GM19324 (cell line): ENCODE data around the gene MYO5B.

Experiments
- ATAC-seq: cut with Tn5 transposase; IDR thresholded peaks from one replicate; pipeline ENCODE4 v1.9.1; 2021; ENCODE audit warnings: mild to moderate bottlenecking, moderate library complexity; ENCODE audit not compliant: unreplicated experiment, low FRiP score

Gene MYO5B

GRCh38 chr18:50076277-50076676 is 118.7 kb downstream of the MYO5B start:
- ATAC-seq = no peak

- no peak for ATAC-seq
Measured at GRCh38 chr18:50075772-50076171, 119.2 kb downstream of the MYO5B start.

GRCh38 chr18:50074404-50074803 is 120.5 kb downstream of the MYO5B start:
- ATAC-seq = no peak

DNA sequence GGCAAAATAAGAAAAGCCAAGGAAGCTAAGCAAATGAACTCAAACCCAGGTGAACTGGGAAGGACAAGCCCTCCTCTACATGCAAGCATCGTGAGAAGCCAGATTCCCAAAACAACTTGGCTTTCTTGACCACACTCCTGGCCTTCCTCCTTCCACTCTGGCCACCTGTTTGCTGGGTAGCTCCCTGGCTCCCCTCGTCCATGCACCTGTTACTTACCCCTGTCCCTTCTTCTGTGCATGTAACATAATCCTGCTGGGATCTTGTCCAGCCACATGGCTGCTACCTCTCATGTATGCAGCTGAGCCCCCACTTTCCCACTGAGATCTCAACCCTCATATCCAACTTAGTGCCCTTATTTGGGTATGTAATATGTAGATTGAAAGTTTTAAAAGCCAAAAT is 121.6 kb downstream of the MYO5B start:
- ATAC-seq = no peak

DNA sequence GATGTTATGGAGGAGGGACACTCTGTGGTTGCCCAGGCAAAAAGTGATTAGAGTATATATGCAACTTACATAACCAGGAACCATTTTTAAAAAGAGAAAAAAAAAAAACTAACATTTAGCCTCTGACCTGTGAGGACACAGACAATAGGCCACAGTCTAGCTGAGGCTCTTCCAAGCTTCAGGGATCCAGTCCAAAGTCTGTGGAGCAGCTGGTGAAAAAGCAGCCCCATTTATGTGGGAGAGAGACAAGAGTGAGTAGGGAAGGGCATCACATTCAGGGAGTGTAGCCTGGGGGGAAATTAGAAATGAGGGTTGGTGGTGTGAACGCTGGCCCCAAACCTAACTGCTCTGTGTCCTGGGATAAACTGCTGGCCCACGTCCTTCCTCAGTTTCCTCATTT is 122.8 kb downstream of the MYO5B start:
- ATAC-seq = no peak

- no peak for ATAC-seq
Measured at GRCh38 chr18:50071397-50071796, 123.5 kb downstream of the MYO5B start.

GRCh38 chr18:50069422-50069821 is 125.5 kb downstream of the MYO5B start:
- ATAC-seq = no peak

- ATAC-seq = no peak
Measured at GRCh38 chr18:50065527-50065926, 129.4 kb downstream of the MYO5B start.

DNA sequence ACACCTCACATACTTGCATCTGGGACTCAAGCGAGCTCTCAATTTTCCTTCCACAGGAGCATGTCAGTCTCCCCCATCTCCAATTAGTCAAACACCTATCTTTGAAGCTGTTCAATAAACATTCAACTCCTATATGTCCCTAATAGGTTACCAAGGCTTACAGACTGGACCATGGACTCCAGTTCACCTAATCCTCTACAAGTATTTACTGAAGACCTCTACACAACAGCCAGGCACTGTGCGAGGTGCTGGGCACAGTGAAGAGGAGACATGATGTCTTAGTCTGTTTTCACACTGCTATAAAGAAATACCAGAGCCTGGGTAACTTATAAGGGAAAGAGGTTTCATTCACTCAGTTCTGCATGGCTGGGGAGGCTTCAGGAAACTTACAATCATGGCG is 129.9 kb downstream of the MYO5B start:
- ATAC-seq = no peak

DNA sequence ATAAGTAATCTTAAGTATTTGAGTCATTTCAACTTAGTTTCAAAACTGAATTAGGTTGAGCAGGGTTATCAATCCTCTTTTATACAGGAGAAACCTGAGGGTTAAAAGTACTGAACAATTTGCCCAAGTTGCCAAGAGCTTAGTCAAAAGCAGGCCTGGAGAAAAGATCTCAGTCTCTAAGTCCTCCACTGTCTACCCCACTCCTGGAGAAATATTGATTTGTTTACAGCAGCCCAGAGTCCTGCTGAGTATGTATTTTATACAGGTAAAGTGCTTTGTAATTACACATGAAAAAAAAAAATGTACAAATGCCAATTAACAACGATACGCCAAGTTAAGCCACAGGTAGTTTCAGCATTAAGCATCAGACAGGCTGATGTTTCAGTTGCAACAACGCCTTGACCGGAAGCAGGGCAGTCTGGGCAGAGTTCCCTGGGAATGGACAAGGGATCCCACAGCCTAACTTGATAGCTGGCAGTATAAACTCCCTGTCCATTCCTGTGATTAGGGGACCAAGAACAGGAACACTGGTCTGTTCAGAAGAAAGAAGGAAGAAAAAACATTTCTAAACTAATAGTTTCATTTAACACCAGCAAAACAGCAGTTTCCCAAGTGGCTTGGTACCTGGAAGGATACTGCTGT is 132.9 kb downstream of the MYO5B start:
- no peak for ATAC-seq

DNA sequence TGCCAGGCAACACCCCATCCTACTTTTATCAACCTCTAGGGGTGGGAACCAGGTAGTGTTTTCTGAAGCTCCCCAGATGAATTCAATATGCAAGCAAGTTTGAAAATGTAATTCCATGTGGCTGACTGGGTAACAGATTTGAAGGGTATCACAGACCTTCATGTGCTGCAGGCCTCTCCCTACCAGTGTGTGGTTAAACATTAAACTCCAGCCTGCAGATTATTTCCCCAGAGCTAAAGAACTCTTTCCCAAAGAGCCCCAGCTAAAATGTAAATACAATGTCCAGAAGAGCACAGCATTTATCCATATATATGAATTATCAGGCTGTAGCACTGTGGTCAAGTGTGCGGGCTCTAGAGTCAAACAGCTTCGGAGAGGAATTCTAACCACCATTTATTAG is 134.1 kb downstream of the MYO5B start:
- ATAC-seq = no peak

DNA sequence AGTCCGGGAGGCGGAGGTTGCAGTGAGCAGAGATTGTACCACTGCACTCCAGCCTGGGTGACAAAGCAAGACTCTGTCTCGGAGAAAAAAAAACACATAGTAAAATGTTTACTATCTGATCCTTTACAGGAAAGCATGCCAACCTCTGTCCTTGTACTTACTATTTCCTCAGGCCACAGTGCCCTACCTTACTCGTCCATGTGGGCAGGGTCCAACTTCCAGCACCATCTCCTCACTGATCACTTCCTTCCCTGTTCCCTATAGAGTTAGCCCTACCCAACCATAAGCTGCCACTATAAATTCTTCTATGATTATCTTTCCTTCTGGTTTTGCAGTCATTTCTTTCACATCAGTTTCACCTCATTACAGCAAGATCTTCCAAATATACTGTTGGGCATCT is 136.2 kb downstream of the MYO5B start:
- no peak for ATAC-seq

GRCh38 chr18:50057009-50057408 is 137.9 kb downstream of the MYO5B start:
- no peak for ATAC-seq

GRCh38 chr18:50056185-50056584 is 138.8 kb downstream of the MYO5B start:
- no peak for ATAC-seq

- ATAC-seq = no peak
Measured at GRCh38 chr18:50055488-50055887, 139.5 kb downstream of the MYO5B start.

GRCh38 chr18:50053111-50053510 is 141.8 kb downstream of the MYO5B start:
- ATAC-seq = no peak

DNA sequence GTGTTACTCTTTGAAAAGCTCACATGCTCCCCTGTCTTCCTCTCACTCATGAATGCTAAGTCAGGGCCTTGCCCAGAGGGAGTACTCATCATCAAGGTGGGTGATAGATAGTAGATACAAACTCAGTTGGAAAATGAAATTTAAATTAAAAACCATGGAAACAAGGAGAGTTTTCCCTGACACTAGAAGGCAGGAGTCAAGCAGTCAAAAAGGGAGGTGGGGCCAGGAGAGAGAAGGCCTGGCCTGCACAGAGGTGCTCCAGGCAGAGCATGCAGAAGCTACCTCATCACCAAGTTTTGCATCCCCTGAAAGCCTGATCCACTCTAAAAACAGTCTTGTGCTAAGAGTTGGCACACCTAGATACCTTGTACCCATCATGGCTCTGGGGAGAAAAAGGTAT is 143.7 kb downstream of the MYO5B start:
- ATAC-seq = no peak

- no peak for ATAC-seq
Measured at GRCh38 chr18:50045126-50045525, 149.8 kb downstream of the MYO5B start.

DNA sequence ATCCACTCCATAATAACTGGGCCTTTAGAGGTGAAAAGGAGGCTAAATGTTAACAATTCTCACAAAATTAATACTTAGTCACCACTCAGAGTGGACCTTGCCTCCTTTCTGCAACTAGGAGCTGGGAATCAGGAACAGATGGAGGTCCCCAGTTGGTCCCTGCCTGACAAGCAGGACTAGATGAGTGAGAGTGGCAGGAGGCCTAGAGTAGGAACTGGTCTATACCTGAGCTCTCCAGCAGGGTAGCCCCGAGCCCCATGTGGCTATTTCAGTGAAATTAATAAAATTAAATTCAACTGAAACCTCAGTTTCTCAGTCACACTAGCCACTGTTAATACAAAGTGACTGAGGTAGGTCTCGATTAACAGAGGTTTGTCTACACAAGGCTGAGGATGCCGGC is 150.5 kb downstream of the MYO5B start:
- ATAC-seq = no peak

DNA sequence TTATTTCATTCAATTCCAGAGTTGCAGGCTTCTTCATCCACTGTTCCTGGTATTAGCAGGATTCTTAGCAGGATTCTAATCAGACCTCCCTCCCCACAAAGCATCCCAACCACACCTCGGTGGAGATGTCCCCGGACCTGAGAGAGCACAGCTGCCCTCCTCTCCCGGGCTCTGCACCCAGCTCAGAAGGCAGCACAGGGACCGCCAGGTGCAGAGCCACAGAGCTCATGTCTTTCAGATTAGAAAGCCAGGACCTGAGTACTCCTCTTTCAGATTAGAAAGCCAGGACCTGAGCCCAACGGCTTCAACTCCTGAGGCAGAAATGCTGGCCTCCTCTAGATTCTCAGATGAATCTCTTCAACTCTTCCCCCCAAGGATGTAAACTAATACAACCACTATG is 152.3 kb downstream of the MYO5B start:
- no peak for ATAC-seq

- no peak for ATAC-seq
Measured at GRCh38 chr18:50039746-50040145, 155.2 kb downstream of the MYO5B start.

GRCh38 chr18:50038448-50038847 is 156.5 kb downstream of the MYO5B start:
- no peak for ATAC-seq

DNA sequence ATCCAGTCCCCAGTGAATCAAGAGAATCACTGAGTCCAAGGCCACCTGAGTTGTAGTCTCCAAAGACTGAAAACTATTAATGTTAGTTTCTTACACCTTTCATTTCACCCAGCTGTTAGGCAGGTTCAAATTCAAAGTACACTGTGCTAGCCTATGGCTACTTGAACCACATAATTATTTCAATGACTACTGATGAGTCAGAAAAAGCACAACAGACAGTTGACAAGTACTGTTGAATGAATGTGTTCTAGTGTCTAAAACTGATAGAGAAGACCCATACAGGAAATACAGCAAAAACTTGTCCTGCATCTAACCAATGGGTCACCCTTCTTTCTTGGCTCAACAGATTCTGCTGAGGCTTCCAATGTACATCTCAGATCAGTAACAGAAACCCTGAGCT is 160.9 kb downstream of the MYO5B start:
- ATAC-seq = no peak
